Neural progenitor cell (in vitro differentiated cells): ENCODE measurements around the gene ATG13. TPM values are rescaled to one million over a fixed set of nuclear protein-coding genes. Genes with fewer than 3 reads are reported as not detected.

Experiments
- DNase-seq: peaks from one replicate; pipeline ENCODE4 v3.0.0-alpha.2; 2016; ENCODE audit warnings: low spot score
- H2AFZ ChIP-seq: fragments of 200-600 bp; sonication (generic); replicated peaks from 2 replicates; pipeline ENCODE4 v1.6.1; 2016; ENCODE audit warnings: antibody characterized with exemption
- H3F3A ChIP-seq: fragments of 200-600 bp; sonication (generic); 2 replicates; pipeline ENCODE4 v1.6.1; 2016; ENCODE audit warnings: antibody characterized with exemption, low read depth
- H3K27ac ChIP-seq: fragments of 200-600 bp; sonication (generic); 2 replicates; pipeline ENCODE4 v1.5.1; 2016; ENCODE audit warnings: mild to moderate bottlenecking
- H3K27me3 ChIP-seq: fragments of 200-600 bp; sonication (generic); 2 replicates; pipeline ENCODE4 v1.6.1; 2016; ENCODE audit warnings: mild to moderate bottlenecking, moderate library complexity
- H3K36me3 ChIP-seq: fragments of 200-600 bp; sonication (generic); 2 replicates; pipeline ENCODE4 v1.5.1; 2016
- H3K4me1 ChIP-seq: fragments of 200-600 bp; sonication (generic); 2 replicates; pipeline ENCODE4 v1.6.1; 2016; ENCODE audit warnings: mixed run types
- H3K4me2 ChIP-seq: fragments of 200-600 bp; sonication (generic); 2 replicates; pipeline ENCODE4 v1.6.1; 2016
- H3K4me3 ChIP-seq: fragments of 200-600 bp; sonication (generic); 2 replicates; pipeline ENCODE4 v1.5.1; 2016
- H3K79me2 ChIP-seq: fragments of 200-600 bp; sonication (generic); 2 replicates; pipeline ENCODE4 v1.6.1; 2016; ENCODE audit warnings: low read depth
- H3K9ac ChIP-seq: fragments of 200-600 bp; sonication (generic); 2 replicates; pipeline ENCODE4 v1.6.1; 2016
- H3K9me3 ChIP-seq: fragments of 200-600 bp; sonication (generic); 2 replicates; pipeline ENCODE4 v1.5.1; 2016; ENCODE audit warnings: low read depth
- H4K20me1 ChIP-seq: fragments of 200-600 bp; sonication (generic); 2 replicates; pipeline ENCODE4 v1.6.1; 2016; ENCODE audit warnings: low read depth
- H3K27ac Mint-ChIP-seq: 3 replicates; pipeline ENCODE4 v1.8.0; 2021; ENCODE audit warnings: mixed read lengths
- H3K27me3 Mint-ChIP-seq: 2 replicates; pipeline ENCODE4 v1.8.0; 2022; ENCODE audit warnings: low read depth, mild to moderate bottlenecking, inconsistent platforms, moderate library complexity, mixed read lengths; ENCODE audit not compliant: insufficient read depth
- H3K36me3 Mint-ChIP-seq: 3 replicates; pipeline ENCODE4 v1.8.0; 2021; ENCODE audit warnings: mixed read lengths
- H3K4me1 Mint-ChIP-seq: 3 replicates; pipeline ENCODE4 v1.8.0; 2021; ENCODE audit warnings: mixed read lengths
- H3K4me3 Mint-ChIP-seq: 3 replicates; pipeline ENCODE4 v1.8.0; 2021; ENCODE audit warnings: mild to moderate bottlenecking, moderate library complexity, mixed read lengths
- H3K9me3 Mint-ChIP-seq: 3 replicates; pipeline ENCODE4 v1.8.0; 2020; ENCODE audit warnings: mixed read lengths
- EZH2 ChIP-seq: fragments of 200-600 bp; sonication (generic); IDR thresholded peaks from 2 replicates; pipeline ENCODE4 v1.6.1; 2017; ENCODE audit warnings: antibody characterized with exemption, mild to moderate bottlenecking, moderate library complexity
- EZH2phosphoT487 ChIP-seq: fragments of 200-600 bp; sonication (generic); IDR thresholded peaks from 2 replicates; pipeline ENCODE4 v1.6.1; 2017; ENCODE audit warnings: antibody characterized with exemption
- total RNA-seq: library from RNA; depleted of rRNA; stranded (reverse); fragments of >200 nt; gene quantifications from 2 replicates; pipeline ENCODE4 v1.2.3, GENCODE V29; 2015; ENCODE audit warnings: low replicate concordance
- TF ChIP-seq, protein P1 (sequence below): fragments of 200-600 bp; sonication (generic); IDR thresholded peaks from 2 replicates; pipeline ENCODE4 v1.5.1; 2017; ENCODE audit warnings: antibody characterized with exemption, mild to moderate bottlenecking

Gene ATG13
- total RNA-seq, 1 donor from 2014 or later: 75.4 TPM

DNA sequence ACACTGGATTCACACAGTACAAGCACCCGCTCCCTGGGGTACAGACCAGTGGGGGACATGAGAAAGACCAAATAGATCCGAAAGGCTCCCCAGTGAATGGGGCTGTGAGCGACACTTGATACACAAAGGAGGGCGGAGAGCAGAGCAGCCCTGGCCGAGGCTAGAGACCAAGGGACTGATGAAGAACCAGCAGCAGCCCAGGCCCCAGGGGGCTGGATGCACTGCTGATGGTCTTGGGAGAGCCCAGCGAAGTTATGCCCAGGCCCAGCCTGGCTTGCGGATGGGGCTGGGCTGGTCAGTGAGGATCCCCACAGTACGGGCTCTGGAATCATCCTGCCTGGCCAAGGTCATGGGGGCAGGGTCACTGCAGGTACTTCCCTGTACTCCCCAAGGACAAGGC lies 59.8 kb downstream of the ATG13 start:
- peak overlapping the region; percentile 85 for H3K27ac Mint-ChIP-seq
- no peaks in the 10 kb centered on the region for H4K20me1 ChIP-seq
- H2AFZ ChIP-seq: no peak overlapping the region
- peaks cover 9% of the 10 kb centered on the region for H3K36me3 Mint-ChIP-seq
- no peak for DNase-seq
- peaks cover 4% of the 10 kb centered on the region for H3K27me3 Mint-ChIP-seq
- H3K4me1 ChIP-seq: peaks cover 8% of the 10 kb centered on the region
- H3K27me3 ChIP-seq: no peaks in the 10 kb centered on the region
- H3K9me3 ChIP-seq: no peaks in the 10 kb centered on the region
- peaks cover 7% of the 10 kb centered on the region for H3K4me1 Mint-ChIP-seq
- no peak overlapping the region for H3K4me3 ChIP-seq
- peaks cover 8% of the 10 kb centered on the region for H3F3A ChIP-seq
- no peaks in the 10 kb centered on the region for H3K79me2 ChIP-seq
- no peak for TF ChIP-seq EZH2
- H3K4me2 ChIP-seq: no peak overlapping the region
- H3K36me3 ChIP-seq: no peaks in the 10 kb centered on the region
- H3K9me3 Mint-ChIP-seq: no peaks in the 10 kb centered on the region
- H3K4me3 Mint-ChIP-seq: no peak overlapping the region
- H3K9ac ChIP-seq: no peak overlapping the region
- H3K27ac ChIP-seq: no peak overlapping the region

GRCh38 chr11:46677991-46678740 lies 60.8 kb downstream of the ATG13 start:
- H4K20me1 ChIP-seq: no peaks in the 10 kb centered on the region
- H3K79me2 ChIP-seq: no peaks in the 10 kb centered on the region
- no peak overlapping the region for H3K4me3 ChIP-seq
- H3K4me1 Mint-ChIP-seq: peaks cover 7% of the 10 kb centered on the region
- no peaks in the 10 kb centered on the region for H3K9me3 ChIP-seq
- no peaks in the 10 kb centered on the region for H3K9me3 Mint-ChIP-seq
- peak overlapping the region; percentile 37 for H3K27ac Mint-ChIP-seq
- no peak overlapping the region for H3K4me3 Mint-ChIP-seq
- H3K27me3 ChIP-seq: no peaks in the 10 kb centered on the region
- H3K9ac ChIP-seq: no peak overlapping the region
- no peak overlapping the region for H3K4me2 ChIP-seq
- H2AFZ ChIP-seq: no peak overlapping the region
- no peak for DNase-seq
- peaks cover 8% of the 10 kb centered on the region for H3F3A ChIP-seq
- no peak overlapping the region for H3K27ac ChIP-seq
- no peaks in the 10 kb centered on the region for H3K36me3 ChIP-seq
- peaks cover 4% of the 10 kb centered on the region for H3K36me3 Mint-ChIP-seq
- H3K4me1 ChIP-seq: peaks cover 8% of the 10 kb centered on the region
- no peak for TF ChIP-seq EZH2
- peaks cover 4% of the 10 kb centered on the region for H3K27me3 Mint-ChIP-seq

DNA sequence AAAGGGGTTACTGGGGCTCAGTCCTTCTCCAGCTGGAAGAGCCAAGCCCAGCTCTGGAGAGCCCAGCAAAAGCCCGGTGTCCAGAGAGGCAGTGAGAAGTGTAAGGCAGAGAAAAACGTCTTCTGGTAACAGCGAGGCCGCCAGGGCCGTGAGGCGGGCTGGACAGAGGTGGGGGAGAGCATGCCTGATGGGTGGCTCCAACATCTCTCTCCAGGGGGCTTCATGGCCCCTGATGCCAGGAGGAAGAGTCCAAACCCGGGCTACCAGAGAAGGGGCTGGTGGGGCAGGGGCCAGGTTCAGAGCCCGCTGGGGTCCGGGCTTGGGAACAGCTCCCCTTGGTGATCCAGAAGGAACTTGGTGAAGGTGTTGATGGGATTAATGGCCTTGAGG lies 61.4 kb downstream of the ATG13 start:
- Histone ChIP-seq H3K27ac (no peak overlapping the region), H4K20me1 (no peaks in the 10 kb centered on the region), H3K4me3 (no peak overlapping the region), H3K9me3 (no peaks in the 10 kb centered on the region), H3K79me2 (no peaks in the 10 kb centered on the region), H3F3A (peaks cover 8% of the 10 kb centered on the region), H3K27me3 (no peaks in the 10 kb centered on the region), H3K36me3 (no peaks in the 10 kb centered on the region), H3K9ac (no peak overlapping the region), H2AFZ (no peak overlapping the region), H3K4me2 (no peak overlapping the region), H3K4me1 (peaks cover 8% of the 10 kb centered on the region)
- Mint-ChIP-seq H3K27me3 (peaks cover 3% of the 10 kb centered on the region), H3K27ac (peak overlapping the region; percentile 37), H3K36me3 (peaks cover 4% of the 10 kb centered on the region), H3K4me3 (no peak overlapping the region), H3K4me1 (peaks cover 7% of the 10 kb centered on the region), H3K9me3 (no peaks in the 10 kb centered on the region)
- no peak for DNase-seq
- TF ChIP-seq, protein P1, sequence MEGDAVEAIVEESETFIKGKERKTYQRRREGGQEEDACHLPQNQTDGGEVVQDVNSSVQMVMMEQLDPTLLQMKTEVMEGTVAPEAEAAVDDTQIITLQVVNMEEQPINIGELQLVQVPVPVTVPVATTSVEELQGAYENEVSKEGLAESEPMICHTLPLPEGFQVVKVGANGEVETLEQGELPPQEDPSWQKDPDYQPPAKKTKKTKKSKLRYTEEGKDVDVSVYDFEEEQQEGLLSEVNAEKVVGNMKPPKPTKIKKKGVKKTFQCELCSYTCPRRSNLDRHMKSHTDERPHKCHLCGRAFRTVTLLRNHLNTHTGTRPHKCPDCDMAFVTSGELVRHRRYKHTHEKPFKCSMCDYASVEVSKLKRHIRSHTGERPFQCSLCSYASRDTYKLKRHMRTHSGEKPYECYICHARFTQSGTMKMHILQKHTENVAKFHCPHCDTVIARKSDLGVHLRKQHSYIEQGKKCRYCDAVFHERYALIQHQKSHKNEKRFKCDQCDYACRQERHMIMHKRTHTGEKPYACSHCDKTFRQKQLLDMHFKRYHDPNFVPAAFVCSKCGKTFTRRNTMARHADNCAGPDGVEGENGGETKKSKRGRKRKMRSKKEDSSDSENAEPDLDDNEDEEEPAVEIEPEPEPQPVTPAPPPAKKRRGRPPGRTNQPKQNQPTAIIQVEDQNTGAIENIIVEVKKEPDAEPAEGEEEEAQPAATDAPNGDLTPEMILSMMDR: no peak
- no peak for TF ChIP-seq EZH2phosphoT487
- TF ChIP-seq EZH2: no peak

DNA sequence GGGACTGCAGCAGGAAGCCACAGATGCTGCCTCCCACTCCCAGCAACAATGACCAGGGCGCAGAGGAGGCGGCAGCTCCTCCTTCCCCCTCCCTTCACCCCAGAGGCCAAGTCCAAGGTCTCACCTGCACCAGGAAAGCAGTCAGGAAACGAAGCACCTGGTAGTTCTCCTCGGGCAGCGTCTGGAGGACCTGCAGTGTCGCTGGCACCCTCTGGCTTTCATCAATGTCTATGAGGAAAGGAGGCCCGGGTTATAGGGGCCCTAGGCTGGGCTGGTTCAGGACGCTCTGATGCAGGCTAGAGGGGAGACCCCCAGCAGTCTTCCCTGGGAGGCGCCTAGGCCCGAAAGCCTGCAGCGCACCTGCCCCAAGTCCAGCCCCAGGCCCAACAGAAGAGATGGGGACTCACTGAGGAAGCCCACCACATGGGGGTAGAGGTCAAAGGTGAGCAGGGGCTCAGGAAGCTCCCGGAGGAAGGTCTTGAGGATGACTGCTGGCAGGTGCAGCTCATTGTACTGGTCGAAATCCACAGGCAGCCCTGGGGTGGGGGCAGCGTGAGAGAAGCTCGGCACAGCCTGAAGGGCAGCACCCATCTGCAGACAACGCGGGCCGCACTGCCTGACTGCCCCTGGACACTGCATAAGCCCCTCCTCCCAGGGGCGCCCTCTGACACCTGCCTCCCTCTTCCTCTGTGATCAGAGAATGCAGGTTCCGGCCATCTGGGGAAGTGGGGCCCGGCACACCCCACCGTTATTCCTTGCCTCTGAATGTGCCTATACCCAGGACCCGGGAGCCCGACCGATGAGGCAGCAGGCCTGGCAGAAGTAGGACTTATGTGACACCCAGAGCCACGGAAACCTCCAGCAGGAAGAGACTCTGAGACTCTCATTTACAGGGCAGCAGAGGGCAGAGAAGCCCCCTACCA lies 62.1 kb downstream of the ATG13 start:
- H4K20me1 ChIP-seq: no peaks in the 10 kb centered on the region
- H3K36me3 Mint-ChIP-seq: peaks cover 4% of the 10 kb centered on the region
- H3K36me3 ChIP-seq: no peaks in the 10 kb centered on the region
- TF ChIP-seq EZH2 (no peak), EZH2phosphoT487 (no peak)
- TF ChIP-seq, protein P1: no peak
- H3K4me2 ChIP-seq: no peak overlapping the region
- H3K27me3 Mint-ChIP-seq: peaks cover 3% of the 10 kb centered on the region
- no peak overlapping the region for H3K4me3 ChIP-seq
- no peaks in the 10 kb centered on the region for H3K9me3 Mint-ChIP-seq
- peaks cover 8% of the 10 kb centered on the region for H3F3A ChIP-seq
- no peak overlapping the region for H3K4me3 Mint-ChIP-seq
- H2AFZ ChIP-seq: no peak overlapping the region
- no peak overlapping the region for H3K27ac Mint-ChIP-seq
- no peak overlapping the region for H3K27ac ChIP-seq
- peaks cover 5% of the 10 kb centered on the region for H3K4me1 Mint-ChIP-seq
- H3K4me1 ChIP-seq: peaks cover 6% of the 10 kb centered on the region
- no peaks in the 10 kb centered on the region for H3K79me2 ChIP-seq
- H3K27me3 ChIP-seq: no peaks in the 10 kb centered on the region
- H3K9ac ChIP-seq: no peak overlapping the region
- no peak for DNase-seq
- H3K9me3 ChIP-seq: no peaks in the 10 kb centered on the region
